HEK293 (cell line): ENCODE data around the gene NSFL1C.

Experiments used
- CTCF ChIA-PET: fragments of 350-600 bp; formaldehyde crosslinking; extraction: SDS; loops from one replicate; lab custom pipeline; 2021; ENCODE audit warnings: antibody characterized with exemption; lab: Yijun Ruan, JAX
- POLR2A ChIA-PET: fragments of 300-600 bp; formaldehyde crosslinking; extraction: SDS; loops from one replicate; lab custom pipeline; 2020; ENCODE audit warnings: antibody characterized with exemption, inconsistent platforms; lab: Yijun Ruan, JAX
- H3K27ac ChIP-seq: fragments of 200-500 bp; sonication (Bioruptor generic); 2 replicates; pipeline ENCODE4 v1.5.1; 2014; ENCODE audit warnings: low read depth, low read length, control low read depth, inconsistent platforms; ENCODE audit errors: extremely low read depth
- H3K36me3 ChIP-seq, 2 experiments: fragments of 200-500 bp in 1 of 2; sonication (Bioruptor generic) in 1 of 2; 1 replicate in 1 of 2; 2 replicates in 1 of 2; pipeline ENCODE4 v1.5.1; 2014 to 2017; ENCODE audit warnings: inconsistent platforms in 2 of 2, low read length in 2 of 2; ENCODE audit not compliant: control insufficient read depth in 2 of 2, insufficient read depth in 1 of 2
- H3K4me1 ChIP-seq: fragments of 200-500 bp; sonication (Bioruptor generic); 2 replicates; pipeline ENCODE4 v1.5.1; 2014; ENCODE audit warnings: mild to moderate bottlenecking, low read length, inconsistent platforms; ENCODE audit not compliant: control insufficient read depth, insufficient read depth
- H3K4me3 ChIP-seq: 2 replicates; pipeline ENCODE4 v1.5.1; 2011; ENCODE audit warnings: low read depth, mild to moderate bottlenecking, control low read depth, low read length, moderate library complexity
- H3K9me3 ChIP-seq: fragments of 200-500 bp; sonication (Bioruptor generic); 2 replicates; pipeline ENCODE4 v1.5.1; 2014; ENCODE audit warnings: low read depth, low read length, inconsistent platforms; ENCODE audit not compliant: control insufficient read depth, insufficient read depth
- CTCF ChIP-seq: fragments of 450-650 bp; formaldehyde crosslinking; IDR thresholded peaks from 2 replicates; pipeline ENCODE4 v1.5.1; 2016; ENCODE audit warnings: missing biosample characterization, missing genetic modification characterization
- ELK4 ChIP-seq: IDR thresholded peaks from 2 replicates; pipeline ENCODE4 v1.6.1; 2011; ENCODE audit warnings: mild to moderate bottlenecking, low read depth, low read length, borderline replicate concordance
- IKZF3 ChIP-seq: fragments of 450-650 bp; IDR thresholded peaks from 2 replicates; pipeline ENCODE4 v1.5.0; 2018; ENCODE audit warnings: missing biosample characterization, mild to moderate bottlenecking, missing genetic modification characterization, moderate library complexity
- INSM2 ChIP-seq: fragments of 450-650 bp; formaldehyde crosslinking; IDR thresholded peaks from 2 replicates; pipeline ENCODE4 v1.5.1; 2016; ENCODE audit warnings: missing biosample characterization, missing genetic modification characterization
- KLF1 ChIP-seq: fragments of 450-650 bp; formaldehyde crosslinking; IDR thresholded peaks from 2 replicates; pipeline ENCODE4 v1.5.1; 2016; ENCODE audit warnings: missing biosample characterization, missing genetic modification characterization
- PRDM2 ChIP-seq: fragments of 450-650 bp; formaldehyde crosslinking; IDR thresholded peaks from 2 replicates; pipeline ENCODE4 v1.5.1; 2016; ENCODE audit warnings: missing biosample characterization, missing genetic modification characterization, borderline replicate concordance
- SALL2 ChIP-seq: fragments of 450-650 bp; formaldehyde crosslinking; IDR thresholded peaks from 2 replicates; pipeline ENCODE4 v1.5.0; 2017; ENCODE audit warnings: missing biosample characterization, mild to moderate bottlenecking, missing genetic modification characterization, borderline replicate concordance
- SCRT1 ChIP-seq: fragments of 450-650 bp; formaldehyde crosslinking; IDR thresholded peaks from 2 replicates; pipeline ENCODE4 v1.5.1; 2016; ENCODE audit warnings: missing biosample characterization, missing genetic modification characterization, borderline replicate concordance
- SP7 ChIP-seq: fragments of 450-650 bp; formaldehyde crosslinking; IDR thresholded peaks from 2 replicates; pipeline ENCODE4 v1.5.1; 2016; ENCODE audit warnings: missing biosample characterization, missing genetic modification characterization
- ZBTB21 ChIP-seq: fragments of 450-650 bp; formaldehyde crosslinking; IDR thresholded peaks from 2 replicates; pipeline ENCODE4 v1.5.1; 2017; ENCODE audit warnings: missing biosample characterization, missing genetic modification characterization
- ZFP3 ChIP-seq: fragments of 450-650 bp; formaldehyde crosslinking; IDR thresholded peaks from 2 replicates; pipeline ENCODE4 v1.5.1; 2016; ENCODE audit warnings: low read depth, missing biosample characterization, missing genetic modification characterization
- ZFP69B ChIP-seq: fragments of 450-650 bp; formaldehyde crosslinking; IDR thresholded peaks from 2 replicates; pipeline ENCODE4 v1.5.1; 2016; ENCODE audit warnings: missing biosample characterization, missing genetic modification characterization
- ZNF140 ChIP-seq: fragments of 450-650 bp; formaldehyde crosslinking; IDR thresholded peaks from 2 replicates; pipeline ENCODE4 v1.5.1; 2016; ENCODE audit warnings: missing biosample characterization, missing genetic modification characterization
- ZNF23 ChIP-seq: fragments of 450-650 bp; formaldehyde crosslinking; IDR thresholded peaks from 2 replicates; pipeline ENCODE4 v1.5.1; 2016; ENCODE audit warnings: missing biosample characterization, missing genetic modification characterization, borderline replicate concordance
- ZNF324 ChIP-seq: fragments of 450-650 bp; formaldehyde crosslinking; IDR thresholded peaks from 2 replicates; pipeline ENCODE4 v1.5.1; 2016; ENCODE audit warnings: missing biosample characterization, missing genetic modification characterization
- ZNF335 ChIP-seq: fragments of 450-650 bp; formaldehyde crosslinking; conservative IDR thresholded peaks from 2 replicates; pipeline ENCODE4 v1.5.1; 2016; ENCODE audit warnings: missing biosample characterization, missing genetic modification characterization
- ZNF341 ChIP-seq: fragments of 450-650 bp; formaldehyde crosslinking; IDR thresholded peaks from 2 replicates; pipeline ENCODE4; 2016; ENCODE audit warnings: low read depth, missing biosample characterization, missing genetic modification characterization
- ZNF513 ChIP-seq: fragments of 450-650 bp; IDR thresholded peaks from 2 replicates; pipeline ENCODE4 v1.5.1; 2018; ENCODE audit warnings: missing biosample characterization, missing genetic modification characterization
- ZNF549 ChIP-seq: fragments of 450-650 bp; IDR thresholded peaks from 2 replicates; pipeline ENCODE4 v1.5.1; 2018; ENCODE audit warnings: missing biosample characterization, missing genetic modification characterization, mild to moderate bottlenecking, inconsistent platforms, moderate library complexity
- ZNF558 ChIP-seq: fragments of 450-650 bp; formaldehyde crosslinking; IDR thresholded peaks from 2 replicates; pipeline ENCODE4 v1.5.1; 2016; ENCODE audit warnings: missing biosample characterization, missing genetic modification characterization
- ZNF596 ChIP-seq: fragments of 450-650 bp; IDR thresholded peaks from 2 replicates; pipeline ENCODE4 v1.5.0; 2018; ENCODE audit warnings: missing biosample characterization, mild to moderate bottlenecking, missing genetic modification characterization, moderate library complexity
- ZNF621 ChIP-seq: fragments of 450-650 bp; formaldehyde crosslinking; IDR thresholded peaks from 2 replicates; pipeline ENCODE4 v1.5.1; 2017; ENCODE audit warnings: missing biosample characterization, missing genetic modification characterization
- ZNF654 ChIP-seq: fragments of 450-650 bp; formaldehyde crosslinking; IDR thresholded peaks from 2 replicates; pipeline ENCODE4 v1.5.1; 2016; ENCODE audit warnings: low read depth, missing biosample characterization, missing genetic modification characterization

Gene NSFL1C

GRCh38 chr20:1449370-1449769 lies 17.3 kb downstream of the NSFL1C start (continued):
- TF ChIP-seq PRDM2 (tag by site-specific recombination) (no peak), ZNF654 (no peak), INSM2 (tag by site-specific recombination) (no peak), ZNF23 (tag by site-specific recombination) (no peak), ZFP69B (tag by site-specific recombination) (no peak), ZNF513 (tag by site-specific recombination) (no peak), ZNF549 (tag by site-specific recombination) (no peak), KLF1 (tag by site-specific recombination) (no peak), ZNF341 (tag by site-specific recombination) (no peak)

GRCh38 chr20:1448081-1448620 lies 18.5 kb downstream of the NSFL1C start:
- Histone ChIP-seq H3K4me1 (no peaks in the 10 kb centered on the region), H3K4me3 (no peak overlapping the region), H3K27ac (no peak overlapping the region), H3K36me3 (peaks cover 65 to 98% of the 10 kb centered on the region in 2 experiments), H3K9me3 (no peaks in the 10 kb centered on the region)
- ChIA-PET POLR2A (interaction anchor here (1.0 kb wide), 1 partner anchor 182 kb away, joined by 3 read pairs; the partner anchor contains the start of gene SNPH), CTCF (interaction anchor here (0.9 to 3.2 kb wide), 6 partner anchors 10 to 135 kb away, joined by 3 to 29 read pairs (median 9); partner anchors contain the start of gene NSFL1C)
- TF ChIP-seq ZFP3 (tag by site-specific recombination): no peak
- TF ChIP-seq ZNF621 (tag by site-specific recombination): no peak
- TF ChIP-seq SALL2: no peak
- no peak for TF ChIP-seq ZBTB21
- TF ChIP-seq SP7 (tag by site-specific recombination): no peak
- no peak for TF ChIP-seq ZNF140 (tag by site-specific recombination)
- TF ChIP-seq ZNF335 (tag by site-specific recombination): no peak
- TF ChIP-seq ZNF596 (tag by site-specific recombination): no peak
- no peak for TF ChIP-seq SCRT1 (tag by site-specific recombination)
- no peak for TF ChIP-seq CTCF (tag by site-specific recombination)
- no peak for TF ChIP-seq ZNF558 (tag by site-specific recombination)
- no peak for TF ChIP-seq IKZF3
- TF ChIP-seq ZNF23 (tag by site-specific recombination): no peak
- no peak for TF ChIP-seq ELK4
- no peak for TF ChIP-seq ZNF324
